HG02973 (cell line): ENCODE measurements around the gene PPM1G.

Experiments
- ATAC-seq: cut with Tn5 transposase; IDR thresholded peaks from one replicate; pipeline ENCODE4 v1.9.1; 2021; ENCODE audit warnings: moderate library complexity; ENCODE audit not compliant: unreplicated experiment

PPM1G gene

GRCh38 chr2:27336173-27336572 is 73.2 kb downstream of the PPM1G start:
- ATAC-seq, result no peak

- no peak for ATAC-seq
Measured at GRCh38 chr2:27335311-27335710, 74.1 kb downstream of the PPM1G start.
